Fibroblast of lung (primary cell): ENCODE data around the gene SLC66A2. TPM values are rescaled to one million over a fixed set of nuclear protein-coding genes. Genes with fewer than 3 reads are reported as not detected.

Experiments used
- DNase-seq, 2 donors: peaks; one replicate each; pipeline versions ENCODE4 v3.0.0 to v3.0.0-alpha.2; 2010; ENCODE audit warnings: low read depth in 2 of 2
- H2AFZ ChIP-seq: 2 replicates; pipeline ENCODE4 v1.5.1; 2012; ENCODE audit warnings: low read length, control low read depth, inconsistent platforms
- H3K27ac ChIP-seq: 2 replicates; pipeline ENCODE4 v1.5.1; 2011; ENCODE audit warnings: low read length, control low read depth; ENCODE audit not compliant: insufficient read depth
- H3K27me3 ChIP-seq: 2 replicates; pipeline ENCODE4 v1.5.1; 2011; ENCODE audit warnings: mild to moderate bottlenecking, low read length; ENCODE audit not compliant: control insufficient read depth, insufficient read depth
- H3K36me3 ChIP-seq: 2 replicates; pipeline ENCODE4 v1.5.1; 2011; ENCODE audit warnings: low read length; ENCODE audit not compliant: control insufficient read depth, insufficient read depth
- H3K4me1 ChIP-seq: 2 replicates; pipeline ENCODE4 v1.5.1; 2011; ENCODE audit warnings: low read length; ENCODE audit not compliant: control insufficient read depth, insufficient read depth; ENCODE audit errors: extremely low read depth
- H3K4me2 ChIP-seq: 2 replicates; pipeline ENCODE4 v1.5.1; 2011; ENCODE audit warnings: low read length, control low read depth; ENCODE audit not compliant: insufficient read depth; ENCODE audit errors: extremely low read depth
- H3K4me3 ChIP-seq, 4 experiments: fragments of 200-600 bp in 1 of 4; sonication (generic) in 1 of 4; replicated peaks in 1 of 4; 2 replicates each; pipeline ENCODE4 v1.5.1; 2011 to 2016; ENCODE audit warnings: low read length in 4 of 4, low read depth in 3 of 4, mild to moderate bottlenecking in 3 of 4, control low read depth in 2 of 4, inconsistent platforms in 1 of 4, mixed read lengths in 1 of 4; ENCODE audit not compliant: insufficient read depth in 1 of 4; ENCODE audit errors: control extremely low read depth in 1 of 4
- H3K79me2 ChIP-seq: 2 replicates; pipeline ENCODE4 v1.5.1; 2012; ENCODE audit warnings: mild to moderate bottlenecking, low read length, inconsistent platforms; ENCODE audit not compliant: control insufficient read depth, insufficient read depth
- H3K9ac ChIP-seq: 2 replicates; pipeline ENCODE4 v1.5.1; 2011; ENCODE audit warnings: mild to moderate bottlenecking, low read length, control low read depth; ENCODE audit not compliant: insufficient read depth
- H3K9me3 ChIP-seq: 2 replicates; pipeline ENCODE4 v1.5.1; 2012; ENCODE audit warnings: low read depth, low read length; ENCODE audit not compliant: control insufficient read depth, insufficient read depth
- H4K20me1 ChIP-seq: 2 replicates; pipeline ENCODE4 v1.5.1; 2011; ENCODE audit warnings: low read length; ENCODE audit not compliant: control insufficient read depth, insufficient read depth; ENCODE audit errors: extremely low read depth
- CTCF ChIP-seq, 2 donors: IDR thresholded peaks in 1 of 2; conservative IDR thresholded peaks in 1 of 2; 1 replicate in 1 of 2; 2 replicates in 1 of 2; pipeline ENCODE4 v1.5.1; 2011 to 2012; ENCODE audit warnings: low read length in 2 of 2, control low read depth in 1 of 2, inconsistent platforms in 1 of 2, low read depth in 1 of 2, mild to moderate bottlenecking in 1 of 2
- EZH2 ChIP-seq: IDR thresholded peaks from 2 replicates; pipeline ENCODE4 v1.5.1; 2012; ENCODE audit warnings: low read length, control low read depth, mild to moderate bottlenecking; ENCODE audit errors: missing control alignments
- polyA plus RNA-seq, 2 donors: library from polyadenylated mRNA; depleted of rRNA in 1 of 2; stranded (reverse) in 1 of 2; unstranded in 1 of 2; fragments of >200 nt; gene quantifications; 2 replicates each; pipeline ENCODE4 v1.2.1, GENCODE V29; 2011 to 2012; ENCODE audit warnings: missing spikeins in 1 of 2
- total RNA-seq: library from RNA; depleted of rRNA; stranded (reverse); fragments of >200 nt; gene quantifications from 2 replicates; pipeline ENCODE4 v1.2.1, GENCODE V29; 2014

SLC66A2 gene
- total and polyA plus RNA-seq, 2 donors (not counting 1 experiment from before 2014, with no cell fraction given) = 13.2 to 46.1 TPM

GRCh38 chr18:79875531-79875919, 75.9 kb downstream of the SLC66A2 start:
- no peaks in the 10 kb centered on the region for H3K79me2 ChIP-seq
- H3K36me3 ChIP-seq = no peaks in the 10 kb centered on the region
- no peak overlapping the region for H3K4me3 ChIP-seq
- H2AFZ ChIP-seq = no peak overlapping the region
- H3K27me3 ChIP-seq = peaks cover 8% of the 10 kb centered on the region
- H3K4me2 ChIP-seq = no peak overlapping the region
- H3K9ac ChIP-seq = no peak overlapping the region
- no peaks in the 10 kb centered on the region for H4K20me1 ChIP-seq
- H3K9me3 ChIP-seq = no peaks in the 10 kb centered on the region
- H3K27ac ChIP-seq = no peak overlapping the region
- DNase-seq = no peak
- TF ChIP-seq EZH2 (no peak), CTCF (conservative IDR thresholded peaks at IDR 0.05 in 1 of 2, IDR thresholded peaks at IDR 0.05 in 1 of 2; ENCODE audit: low read depth in 1 of 2, low read length in 2 of 2) (no peak)
- H3K4me1 ChIP-seq = no peaks in the 10 kb centered on the region

GRCh38 chr18:79874553-79875530, 76.6 kb downstream of the SLC66A2 start:
- Histone ChIP-seq H3K36me3 (no peaks in the 10 kb centered on the region), H3K4me1 (no peaks in the 10 kb centered on the region), H3K9ac (no peak overlapping the region), H3K9me3 (no peaks in the 10 kb centered on the region), H4K20me1 (no peaks in the 10 kb centered on the region), H3K27ac (no peak overlapping the region), H2AFZ (no peak overlapping the region), H3K27me3 (peaks cover 8% of the 10 kb centered on the region), H3K4me3 (no peak overlapping the region), H3K4me2 (no peak overlapping the region), H3K79me2 (no peaks in the 10 kb centered on the region)
- no peak for DNase-seq
- TF ChIP-seq CTCF (conservative IDR thresholded peaks at IDR 0.05 in 1 of 2, IDR thresholded peaks at IDR 0.05 in 1 of 2; ENCODE audit: low read depth in 1 of 2, low read length in 2 of 2) = no peak
- no peak for TF ChIP-seq EZH2

GRCh38 chr18:79873449-79874110, 77.9 kb downstream of the SLC66A2 start:
- Histone ChIP-seq H3K36me3 (no peaks in the 10 kb centered on the region), H3K9ac (no peak overlapping the region), H3K4me3 (no peak overlapping the region), H3K27me3 (peaks cover 8% of the 10 kb centered on the region), H2AFZ (no peak overlapping the region), H3K4me1 (no peaks in the 10 kb centered on the region), H4K20me1 (no peaks in the 10 kb centered on the region), H3K79me2 (no peaks in the 10 kb centered on the region), H3K4me2 (no peak overlapping the region), H3K9me3 (no peaks in the 10 kb centered on the region), H3K27ac (no peak overlapping the region)
- no peak for DNase-seq
- no peak for TF ChIP-seq EZH2
- TF ChIP-seq CTCF (conservative IDR thresholded peaks at IDR 0.05 in 1 of 2, IDR thresholded peaks at IDR 0.05 in 1 of 2; ENCODE audit: low read depth in 1 of 2, low read length in 2 of 2) = no peak
